HK-2 (cell line): ENCODE data around the gene GALNT12.

Experiments
- DNase-seq: peaks from one replicate; pipeline ENCODE4 v3.0.0-alpha.2; 2018; ENCODE audit not compliant: unreplicated experiment

Gene GALNT12

DNA sequence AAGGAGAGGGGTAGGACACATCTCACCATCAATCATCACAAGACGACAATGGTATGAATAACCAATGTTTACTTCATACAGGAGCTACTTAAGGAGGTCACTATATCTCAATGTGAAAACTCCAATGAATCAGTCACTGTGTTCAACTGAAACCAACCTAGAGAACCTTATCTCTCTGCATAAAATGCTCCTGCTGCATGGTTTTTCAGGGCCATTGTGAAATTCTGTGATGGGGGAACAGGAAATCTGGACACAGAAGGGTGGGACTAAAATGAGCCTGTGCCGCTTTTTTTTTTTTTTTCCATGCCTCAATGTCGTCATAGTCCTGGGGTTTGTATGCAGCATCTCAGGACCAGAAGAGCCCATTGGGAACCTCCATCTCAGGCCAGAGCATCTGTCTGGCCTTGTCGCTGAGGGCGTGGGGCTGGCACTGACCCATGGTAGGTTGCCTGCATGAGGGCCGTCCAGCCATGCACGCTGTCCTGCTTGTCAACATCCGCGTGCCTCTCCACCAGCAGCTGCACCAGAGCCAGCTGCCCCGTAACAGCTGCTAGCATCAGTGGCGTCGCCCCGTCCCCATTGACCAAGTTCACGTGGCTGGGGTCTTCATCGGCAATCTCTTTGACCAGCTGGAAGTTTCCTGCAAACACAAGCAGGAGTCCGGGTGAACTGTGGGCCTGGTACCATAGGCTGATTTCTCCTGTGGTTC, 23.8 kb upstream of the GALNT12 start:
- DNase-seq = no peak

DNA sequence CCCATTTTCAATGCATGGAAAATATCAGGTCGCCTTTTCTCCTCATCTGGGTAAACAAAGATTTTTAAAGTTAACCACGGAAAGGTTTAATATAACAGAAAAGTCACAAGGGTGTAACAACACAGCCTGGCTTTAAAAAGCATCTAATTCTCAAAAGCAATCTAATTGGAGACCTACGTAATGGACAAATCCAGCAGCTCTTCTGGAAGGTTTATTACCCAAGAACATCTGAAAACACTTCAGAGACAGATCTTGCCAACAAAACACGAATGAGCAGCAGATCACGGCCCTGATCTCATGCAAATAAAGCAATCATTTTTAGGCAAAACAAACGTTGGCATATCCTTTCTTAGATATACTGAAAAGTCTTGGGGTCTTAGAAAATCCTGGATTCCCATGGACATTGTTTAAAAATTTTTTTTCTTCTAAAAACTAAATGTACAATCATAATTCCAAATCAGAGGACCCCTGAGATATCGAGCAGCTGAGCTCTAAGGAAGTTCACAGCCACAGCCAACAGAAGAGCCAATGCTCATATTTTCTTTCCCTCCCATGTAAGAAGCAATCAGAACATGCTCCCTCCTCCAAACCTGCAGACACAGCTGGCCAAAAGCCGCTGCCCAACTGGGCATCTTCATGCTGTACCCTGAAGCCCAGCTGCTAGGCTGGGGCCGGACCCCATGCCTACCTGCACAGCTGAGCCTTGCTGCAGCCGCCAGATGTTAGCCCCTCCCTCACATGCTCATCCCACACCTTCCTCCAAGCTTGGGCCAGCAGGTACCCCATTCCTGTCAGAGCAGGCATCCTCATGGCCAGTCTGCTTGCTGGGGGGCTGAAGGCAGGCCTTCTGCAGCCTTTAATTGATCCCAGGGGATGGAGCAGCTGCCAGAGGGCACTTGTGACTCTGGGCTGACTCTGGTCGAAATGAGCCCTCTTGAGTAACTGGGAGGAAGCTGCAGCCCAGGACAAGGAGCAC, 22.4 kb upstream of the GALNT12 start:
- DNase-seq = no peak

DNA sequence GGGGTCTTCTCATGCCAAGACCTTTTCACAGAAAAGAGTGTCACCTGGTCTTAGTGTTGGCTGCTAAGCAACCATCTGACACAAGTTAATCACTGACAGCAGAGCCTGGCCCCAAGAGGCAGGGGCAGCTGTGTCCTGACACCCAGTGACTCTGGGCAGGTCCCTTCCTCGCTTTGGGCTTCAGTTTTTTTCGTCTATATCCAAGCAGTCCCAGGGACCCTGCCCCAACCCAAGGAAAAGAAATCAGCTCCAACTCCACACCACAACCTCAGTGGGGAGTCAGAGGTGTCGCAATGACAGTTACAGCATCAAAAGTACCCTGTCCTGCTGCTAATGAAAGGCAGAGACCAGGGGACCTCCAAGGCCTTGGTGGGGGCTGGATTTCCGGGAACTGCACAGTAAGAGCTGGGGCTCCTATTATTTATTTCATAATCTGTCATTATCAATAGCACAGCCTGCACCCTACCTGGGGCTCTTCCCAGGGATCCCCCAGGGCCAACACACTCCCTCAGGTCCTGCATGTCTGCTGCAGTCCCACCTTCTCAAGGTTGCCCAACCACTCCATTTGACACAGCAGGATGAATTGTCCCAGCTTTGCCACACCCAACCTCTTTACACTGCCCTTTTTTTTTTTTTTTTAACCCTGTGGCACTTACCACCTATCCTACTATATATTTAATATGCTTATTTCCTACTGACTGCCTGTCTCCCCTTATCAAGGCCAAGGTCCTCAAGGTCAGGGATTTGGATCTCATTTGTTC, 20.5 kb upstream of the GALNT12 start:
- no peak for DNase-seq

DNA sequence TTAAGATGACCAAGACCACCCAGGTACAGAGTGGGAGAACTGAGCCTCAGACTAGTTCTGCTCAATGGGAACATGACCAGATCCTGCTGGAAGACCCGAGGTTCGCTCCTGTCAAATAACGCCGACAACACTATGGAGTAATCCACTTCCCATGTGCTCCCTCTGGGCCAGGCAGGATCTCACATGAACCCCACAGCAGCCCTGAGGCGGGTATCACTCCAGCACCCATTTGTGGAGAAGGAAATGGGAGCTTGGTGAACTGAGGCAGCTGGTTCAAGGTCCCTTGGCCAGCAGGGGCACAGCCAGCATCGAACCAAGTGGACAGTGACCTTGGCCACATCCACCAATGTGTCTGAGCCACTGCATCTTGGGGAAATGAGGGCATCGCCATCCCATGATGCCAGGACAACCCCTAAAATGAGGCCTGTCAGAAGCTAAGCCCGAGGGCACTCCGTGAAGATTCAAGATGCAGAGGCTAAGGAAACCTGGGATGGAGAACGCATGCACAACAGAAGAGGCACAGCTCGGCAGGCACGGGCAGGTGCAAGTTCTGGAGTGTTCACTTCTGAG, 19.6 kb upstream of the GALNT12 start:
- DNase-seq = no peak

DNA sequence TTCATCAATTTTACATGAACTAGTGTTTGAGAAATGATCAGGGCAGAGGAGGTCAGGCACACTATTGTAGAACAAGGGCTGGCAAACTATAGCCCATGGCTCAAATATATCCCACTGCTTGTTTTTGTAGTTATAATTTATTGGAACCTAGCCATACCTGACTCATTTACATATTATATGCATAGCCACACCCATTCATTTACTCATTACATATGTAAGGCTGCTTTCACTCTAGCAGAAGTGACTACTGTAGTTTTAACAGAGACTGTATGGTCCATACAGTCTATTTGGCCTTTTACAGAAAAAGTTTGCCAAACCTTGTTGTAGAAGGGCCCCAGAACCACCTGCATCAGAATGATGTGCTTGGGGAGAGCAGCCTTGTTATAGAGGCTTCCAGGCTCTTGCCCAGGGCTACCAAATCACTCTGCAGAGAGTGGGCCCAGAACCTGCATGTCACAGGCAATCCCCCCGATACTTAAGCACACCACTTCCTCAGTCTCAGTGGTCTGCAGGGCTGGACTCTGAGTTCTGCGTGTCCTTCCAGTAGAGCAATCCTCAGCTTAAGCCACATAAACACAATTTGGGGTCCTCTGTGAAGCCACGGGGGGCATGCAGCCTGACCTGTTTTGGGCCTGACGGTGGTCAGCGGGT, 17.9 kb upstream of the GALNT12 start:
- no peak for DNase-seq

DNA sequence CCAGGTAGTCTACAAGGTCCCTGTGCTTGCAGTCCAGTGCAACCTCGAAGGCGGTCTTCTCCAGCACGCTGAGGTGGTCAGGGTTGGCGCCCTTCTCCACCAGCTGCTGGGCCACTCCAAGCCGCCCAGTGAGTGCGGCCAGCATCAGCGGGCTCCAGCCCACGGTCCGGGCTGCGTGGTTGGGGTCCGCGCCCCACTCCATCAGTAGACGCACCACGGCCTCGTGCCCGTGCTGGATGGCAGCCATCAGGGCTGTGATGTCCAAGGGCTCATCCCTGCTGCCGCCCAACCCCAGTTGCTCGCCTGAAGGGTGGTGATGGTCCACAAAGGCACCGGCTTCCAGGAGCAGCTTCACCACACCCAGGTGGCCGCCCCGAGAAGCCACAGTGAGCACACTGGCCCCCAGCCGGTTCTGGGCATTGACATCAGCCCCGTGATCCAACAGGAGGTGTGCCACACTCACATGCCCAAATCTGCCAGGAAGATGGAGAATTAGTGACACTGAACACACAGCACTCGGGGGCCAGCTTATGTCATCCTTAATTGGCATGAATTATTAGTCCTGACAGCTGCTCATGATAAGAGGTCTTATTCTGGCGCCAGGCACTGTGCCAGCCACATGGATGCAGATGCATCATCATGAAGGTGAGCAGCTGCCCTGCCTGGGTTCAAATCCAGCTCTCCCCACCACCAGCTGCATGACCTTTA, 17.2 kb upstream of the GALNT12 start:
- DNase-seq = no peak

DNA sequence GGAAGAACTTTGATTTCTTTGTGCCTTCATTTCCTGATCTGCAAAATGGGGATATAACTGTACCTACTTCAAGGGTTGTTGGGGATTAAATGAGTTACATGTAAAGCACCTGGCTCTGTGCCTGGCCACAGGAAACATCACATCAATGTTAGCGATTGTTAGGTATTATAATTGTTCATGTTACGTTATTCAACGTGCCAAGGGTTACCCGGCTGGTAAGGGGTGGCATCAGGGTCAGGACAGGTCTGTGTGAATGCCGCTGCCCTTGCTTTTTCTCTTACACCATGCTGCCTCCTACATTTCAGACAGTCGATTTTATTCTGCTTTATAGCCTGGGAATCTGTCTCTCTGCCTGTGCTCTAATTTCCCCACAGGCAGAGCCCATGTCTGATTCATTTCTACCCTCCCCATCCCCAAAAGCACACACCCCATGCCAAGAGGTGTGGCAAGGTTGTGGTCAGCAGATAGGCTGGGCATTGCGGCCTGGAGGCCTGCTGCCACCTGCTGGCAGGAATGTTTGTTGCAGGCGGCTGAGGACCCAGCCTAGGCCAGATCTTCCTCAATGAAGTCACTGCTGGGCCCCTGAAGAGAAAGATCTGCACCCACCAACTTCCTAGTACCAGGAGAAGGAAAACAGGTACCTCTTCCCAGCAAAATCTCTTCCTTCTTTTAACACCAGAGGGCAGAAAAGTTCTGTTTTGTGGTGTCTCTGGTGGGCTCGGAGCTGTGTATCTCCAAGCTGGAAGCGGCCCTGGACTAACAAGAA, 16.4 kb upstream of the GALNT12 start:
- DNase-seq = peak; percentile 96

DNA sequence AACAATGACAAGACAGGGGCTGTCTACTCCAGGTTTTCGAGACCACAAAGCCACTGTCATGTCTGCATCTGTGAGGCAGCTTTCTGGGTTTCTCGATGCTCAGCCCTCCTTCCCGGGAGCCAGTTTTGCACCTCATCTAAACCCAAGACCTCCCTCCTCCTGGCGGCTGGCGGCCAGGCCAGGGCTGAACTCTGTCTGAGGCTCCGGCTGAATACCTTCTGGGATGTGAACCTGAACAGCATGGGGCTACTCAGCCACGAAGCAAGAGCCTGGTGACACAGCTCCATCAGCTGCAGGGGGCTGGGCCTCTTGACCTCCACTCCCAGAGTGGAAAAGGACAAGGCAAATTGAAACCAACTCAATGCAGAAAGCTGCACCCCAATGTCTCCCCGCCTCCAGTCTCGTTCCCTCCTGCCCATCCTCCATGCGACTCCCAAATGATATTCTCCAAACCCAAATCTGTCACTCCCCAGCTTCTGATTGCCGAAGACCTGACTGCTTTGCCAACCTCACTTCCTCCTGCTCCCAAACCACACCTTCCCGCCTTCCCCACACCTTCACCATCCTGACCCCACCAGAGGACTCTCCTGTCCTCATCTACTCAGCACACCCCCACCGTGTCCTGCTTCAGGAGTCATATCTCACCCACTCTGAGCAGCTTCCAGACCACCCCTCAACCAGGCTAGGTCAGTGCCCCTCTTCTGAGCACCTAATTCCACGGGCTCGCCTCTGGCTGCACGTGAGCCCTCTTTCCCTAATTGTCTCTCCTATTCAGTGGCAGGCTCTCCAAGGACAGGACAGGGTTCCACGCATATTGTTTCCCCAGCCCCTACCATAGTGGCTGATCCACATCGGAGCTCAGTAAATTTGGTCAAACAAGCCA, 15.6 kb upstream of the GALNT12 start:
- peak; percentile 80 for DNase-seq

DNA sequence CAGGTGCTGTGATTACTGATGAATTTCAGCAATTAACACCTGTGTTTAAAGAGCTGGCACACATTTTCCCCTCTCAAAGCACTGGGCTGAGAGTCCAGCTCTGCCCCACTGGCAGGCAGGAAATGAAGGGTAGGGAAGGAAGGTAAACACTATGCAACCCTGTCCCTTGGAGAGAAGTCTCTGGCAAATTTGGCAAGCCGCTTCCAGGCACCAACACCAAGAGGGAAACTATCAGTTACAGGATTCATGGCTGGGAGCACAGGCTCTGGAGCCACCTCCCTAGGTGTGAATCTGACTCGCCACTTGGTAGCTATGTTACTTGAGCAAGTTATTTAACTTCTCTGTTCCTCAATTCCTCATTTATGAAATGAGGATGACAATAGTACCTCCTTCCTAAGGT, 14.4 kb upstream of the GALNT12 start:
- DNase-seq = no peak

DNA sequence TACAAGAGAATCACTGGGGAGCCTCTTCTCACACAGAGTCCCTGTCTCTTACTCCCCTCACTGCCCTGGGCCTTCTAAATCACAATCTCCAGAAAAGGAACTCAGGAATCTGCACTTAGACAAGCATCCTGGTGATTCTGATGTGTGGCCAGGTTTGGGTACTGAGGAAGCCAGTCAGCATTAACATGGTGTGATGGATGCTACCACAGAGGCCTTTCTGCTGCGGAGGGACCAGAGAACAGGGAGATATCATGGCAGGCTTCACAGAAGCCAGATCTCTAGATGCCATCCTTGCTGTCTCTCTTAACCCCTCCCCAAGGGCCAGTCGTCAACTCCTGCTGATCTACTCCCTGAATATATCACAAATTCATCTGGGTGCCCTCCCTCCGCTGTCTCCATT, 12.7 kb upstream of the GALNT12 start:
- no peak for DNase-seq

DNA sequence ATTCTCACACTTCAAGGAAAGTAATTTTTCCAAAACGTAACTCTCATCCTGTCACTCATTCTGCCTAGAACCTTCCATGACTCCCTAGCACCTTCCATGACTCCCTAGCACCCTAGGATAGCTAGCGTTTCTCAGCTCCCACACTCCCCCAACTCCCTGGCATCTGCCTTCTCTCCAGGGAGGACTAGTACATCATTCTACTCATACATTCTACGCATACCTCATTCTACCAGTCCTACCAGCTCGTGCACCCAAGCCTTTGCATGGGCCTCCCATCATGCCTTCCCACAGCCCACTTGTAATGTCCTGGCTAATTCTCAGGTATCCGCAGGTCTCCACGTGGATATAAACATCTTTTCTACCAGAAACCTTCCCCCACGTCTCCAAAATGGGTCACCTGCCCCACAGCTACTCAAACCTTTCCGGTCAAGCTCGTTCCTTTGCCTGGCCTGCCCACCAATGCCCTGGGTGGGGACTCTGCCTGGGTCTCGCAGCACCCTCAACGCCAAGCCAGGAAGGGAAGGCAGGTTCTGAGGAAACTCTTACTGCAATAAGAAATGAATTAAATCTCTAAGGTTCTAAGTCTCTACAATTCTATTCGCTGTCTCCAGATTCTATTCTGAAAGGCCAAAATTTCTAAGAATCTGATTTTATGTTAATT, 12.0 kb upstream of the GALNT12 start:
- DNase-seq = no peak

DNA sequence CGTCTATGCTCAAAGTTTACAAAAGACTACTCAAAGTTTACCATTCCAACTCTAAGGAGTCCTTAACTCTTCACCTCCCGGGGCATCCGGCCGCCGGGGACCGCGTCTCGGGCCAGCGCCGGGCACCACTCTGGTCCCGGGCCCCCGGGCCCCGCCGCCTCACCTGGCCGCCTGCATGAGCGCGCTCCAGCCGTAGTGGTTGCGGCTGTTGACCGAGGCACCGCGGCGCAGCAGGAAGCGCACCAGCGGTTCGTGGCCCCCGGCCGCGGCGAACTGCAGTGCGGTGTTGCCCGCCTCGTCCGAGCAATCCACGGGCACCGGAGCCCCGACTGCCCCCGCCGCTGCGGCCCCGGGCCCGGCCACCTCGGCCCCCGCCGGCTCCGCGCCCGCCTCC, 11.5 kb upstream of the GALNT12 start:
- peak; percentile 38 for DNase-seq

DNA sequence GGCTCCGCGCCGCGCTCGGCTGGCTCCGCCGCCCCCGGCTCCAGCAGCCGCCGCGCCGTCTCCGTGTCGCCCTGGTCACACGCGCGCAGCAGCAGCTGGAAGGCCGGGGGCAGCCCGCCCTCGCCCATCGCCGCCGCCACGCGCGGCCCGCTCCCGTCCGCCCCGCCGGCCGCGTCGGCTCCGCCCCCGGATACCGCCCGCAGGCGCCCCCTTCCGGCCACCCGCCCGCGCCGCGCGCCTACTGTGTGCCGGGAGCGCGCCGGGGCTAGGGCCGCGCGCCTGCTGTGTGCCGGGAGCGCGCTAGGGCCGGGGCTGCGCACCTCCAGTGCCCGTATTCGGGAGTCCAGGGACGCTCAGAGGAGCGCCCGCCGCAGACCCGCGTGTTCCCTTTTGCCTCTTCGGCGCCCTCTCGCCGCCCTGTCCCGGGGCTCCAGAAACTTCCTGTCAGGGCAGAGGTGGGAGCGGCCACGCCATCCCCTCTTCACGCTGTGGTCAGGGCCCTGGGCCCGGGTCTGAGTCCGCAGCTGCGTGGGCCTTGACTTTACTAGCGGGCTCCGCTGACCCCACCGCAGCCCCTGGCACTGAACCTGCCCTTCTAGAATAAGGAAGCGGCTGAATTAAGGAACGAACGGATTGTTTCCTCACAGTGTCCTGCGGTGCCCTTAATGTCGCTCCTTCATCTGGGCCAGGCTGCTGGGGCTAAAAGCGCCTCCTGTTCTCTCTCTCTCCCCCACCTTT, 10.9 kb upstream of the GALNT12 start, which contains the start of gene ANKS6:
Gene ANKS6 (minus strand): TSS at position 192 of the 738 bp plus-strand sequence. CDS start 64 bp downstream, at position 128.
- peak; percentile 83 for DNase-seq

DNA sequence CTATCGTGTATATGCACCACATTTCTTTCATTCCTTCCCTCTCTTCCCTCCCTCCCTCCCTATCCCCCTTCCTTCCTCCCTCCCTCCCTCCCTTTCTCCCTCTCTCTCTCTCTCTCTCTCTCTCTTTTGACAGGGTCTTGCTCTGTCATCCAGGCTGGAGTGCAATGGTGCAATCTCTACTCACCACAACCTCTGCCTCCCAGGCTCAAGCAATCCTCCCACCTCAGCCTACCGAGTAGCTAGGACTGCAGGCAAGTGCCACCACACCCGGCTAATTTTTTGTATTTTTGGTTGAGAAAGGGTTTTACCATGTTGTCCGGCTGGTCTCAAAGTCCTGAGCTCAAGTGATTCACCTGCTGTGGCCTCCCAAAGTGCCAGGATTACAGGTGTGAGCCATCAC, 10.0 kb upstream of the GALNT12 start:
- DNase-seq = no peak

DNA sequence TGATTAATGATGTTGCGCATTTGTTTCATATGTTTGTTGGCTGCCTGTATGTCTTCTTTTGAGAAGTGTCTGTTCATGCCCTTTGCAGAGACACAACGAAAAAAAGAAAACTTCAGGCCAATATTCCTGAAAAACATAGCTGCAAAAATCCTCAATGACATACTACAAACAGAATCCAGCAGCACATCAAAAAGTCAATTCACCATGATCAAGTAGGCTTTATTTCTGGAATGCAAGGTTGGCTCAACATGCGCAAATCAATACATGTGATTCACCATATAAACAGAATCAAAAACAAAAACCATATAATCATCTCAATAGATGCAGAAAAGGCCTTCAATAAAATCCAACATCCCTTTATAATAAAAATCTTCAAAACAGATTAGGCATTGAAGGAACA, 9.2 kb upstream of the GALNT12 start:
- DNase-seq = no peak

DNA sequence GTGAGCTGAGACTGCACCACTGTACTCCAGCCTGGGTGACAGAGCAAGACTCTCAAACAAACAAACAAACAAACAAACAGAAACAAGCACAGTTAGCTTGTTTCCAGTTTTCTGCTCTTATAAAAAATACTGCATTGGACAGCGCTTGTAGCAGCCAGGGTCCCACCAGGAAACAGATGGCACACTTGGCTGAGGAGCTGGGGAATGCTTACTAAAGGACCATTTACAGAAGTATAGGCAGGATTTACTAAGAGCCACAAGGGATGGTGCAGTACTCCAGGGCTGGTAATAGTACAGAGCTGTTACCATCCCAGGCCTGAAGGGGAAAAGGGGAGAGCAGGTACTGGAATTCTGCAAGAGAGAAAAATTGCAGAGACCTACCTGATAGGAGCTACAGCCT, 5.9 kb upstream of the GALNT12 start:
- no peak for DNase-seq

DNA sequence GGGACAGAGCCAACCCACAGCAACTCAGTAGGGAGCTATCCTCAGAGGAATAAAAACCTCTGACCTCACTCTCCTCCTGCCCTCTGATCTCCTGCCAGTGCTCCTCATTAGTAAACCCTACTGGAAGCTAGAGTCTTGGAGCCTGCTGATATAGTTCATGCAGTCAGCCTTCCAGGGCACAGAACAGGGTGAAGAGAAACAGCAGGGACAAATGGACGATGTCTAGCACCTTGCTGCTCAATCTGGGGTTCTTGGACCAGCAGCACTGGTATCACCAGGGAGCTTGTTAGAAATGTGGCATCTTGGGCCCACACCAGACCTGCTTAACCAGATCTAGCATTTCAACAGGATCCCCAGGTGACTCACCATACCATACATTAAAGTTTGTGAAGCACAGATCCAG, 5.5 kb upstream of the GALNT12 start:
- DNase-seq = no peak

DNA sequence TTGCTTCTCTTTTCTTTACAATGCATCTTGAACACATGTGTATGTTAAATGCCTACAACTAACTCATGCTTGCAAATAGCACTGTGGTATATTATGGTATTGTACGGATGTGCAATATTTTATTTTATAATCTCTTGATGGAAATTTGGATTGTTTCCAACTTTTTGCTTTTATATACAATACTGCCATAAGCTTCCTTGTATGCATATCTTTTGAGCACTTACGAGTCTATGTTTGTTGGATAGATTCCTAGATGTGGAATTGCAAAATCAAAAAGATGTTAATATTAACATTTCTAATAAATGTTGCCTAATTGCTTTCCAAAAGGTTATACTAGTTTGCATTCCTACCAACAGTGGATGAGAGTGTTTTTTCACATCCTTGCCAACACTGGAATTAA, 3.4 kb upstream of the GALNT12 start:
- DNase-seq = no peak
